CD14-positive monocyte (primary cell): ENCODE data around the gene HK3. TPM values are rescaled to one million over a fixed set of nuclear protein-coding genes. Genes with fewer than 3 reads are reported as not detected.

Source experiments
- DNase-seq, 3 donors: peaks; one replicate each; pipeline ENCODE4 v3.0.0-alpha.2; 2011 to 2022
- H2AFZ ChIP-seq: 2 replicates; pipeline ENCODE4 v1.6.0; 2012; ENCODE audit warnings: mild to moderate bottlenecking, low read depth, low read length, inconsistent platforms; ENCODE audit not compliant: insufficient read depth, poor library complexity, severe bottlenecking
- H3K27ac ChIP-seq, 2 donors: 1 replicate in 1 of 2; 2 replicates in 1 of 2; pipeline ENCODE4 v1.5.1; 2012 to 2013; ENCODE audit warnings: low read length in 2 of 2, control low read depth in 1 of 2, inconsistent platforms in 1 of 2, low read depth in 1 of 2, mild to moderate bottlenecking in 1 of 2
- H3K27me3 ChIP-seq, 2 donors: one replicate each; pipeline versions ENCODE4 v1.6.0 to v1.6.1; 2011 to 2013; ENCODE audit warnings: low read length in 2 of 2; ENCODE audit not compliant: control insufficient read depth in 2 of 2, insufficient read depth in 2 of 2
- H3K36me3 ChIP-seq, 2 donors: replicated peaks in 1 of 2; 1 replicate in 1 of 2; 2 replicates in 1 of 2; pipeline versions ENCODE4 v1.5.1 to v1.6.1; 2012 to 2013; ENCODE audit warnings: low read length in 2 of 2, control low read depth in 1 of 2, inconsistent platforms in 1 of 2, mild to moderate bottlenecking in 1 of 2; ENCODE audit not compliant: insufficient read depth in 2 of 2, control insufficient read depth in 1 of 2
- H3K4me1 ChIP-seq, 2 donors: 1 replicate in 1 of 2; 2 replicates in 1 of 2; pipeline versions ENCODE4 v1.5.1 to v1.6.1; 2012 to 2013; ENCODE audit warnings: low read length in 2 of 2, control low read depth in 1 of 2, inconsistent platforms in 1 of 2, mild to moderate bottlenecking in 1 of 2, moderate library complexity in 1 of 2; ENCODE audit not compliant: insufficient read depth in 2 of 2, control insufficient read depth in 1 of 2
- H3K4me2 ChIP-seq: replicated peaks from 2 replicates; pipeline ENCODE3; 2012; ENCODE audit warnings: low read length, moderate library complexity, mild to moderate bottlenecking; ENCODE audit not compliant: poor library complexity, severe bottlenecking; ENCODE audit errors: extremely low read depth
- H3K4me3 ChIP-seq, 3 experiments: fragments of 200-600 bp in 1 of 3; sonication (generic) in 1 of 3; replicated peaks in 1 of 3; 1 replicate in 2 of 3; 2 replicates in 1 of 3; pipeline ENCODE4 v1.5.1; 2011 to 2013; ENCODE audit warnings: low read length in 3 of 3, mild to moderate bottlenecking in 3 of 3, control low read depth in 2 of 3, low read depth in 2 of 3, inconsistent platforms in 1 of 3, moderate library complexity in 1 of 3
- H3K79me2 ChIP-seq: 2 replicates; pipeline ENCODE4 v1.6.0; 2012; ENCODE audit warnings: mild to moderate bottlenecking, control low read depth, inconsistent platforms, low read length, moderate library complexity; ENCODE audit not compliant: insufficient read depth
- H3K9ac ChIP-seq: 2 replicates; pipeline ENCODE4 v1.6.0; 2017; ENCODE audit warnings: low read length, mild to moderate bottlenecking; ENCODE audit not compliant: insufficient read depth, poor library complexity, severe bottlenecking
- H3K9me3 ChIP-seq, 2 donors: replicated peaks in 1 of 2; 1 replicate in 1 of 2; 2 replicates in 1 of 2; pipeline versions ENCODE4 v1.5.1 to v1.6.1; 2012 to 2013; ENCODE audit warnings: low read length in 2 of 2, control low read depth in 1 of 2; ENCODE audit not compliant: control insufficient read depth in 1 of 2, insufficient read depth in 1 of 2
- H4K20me1 ChIP-seq: 2 replicates; pipeline ENCODE4 v1.6.0; 2012; ENCODE audit warnings: mild to moderate bottlenecking, low read length, control low read depth, moderate library complexity; ENCODE audit not compliant: insufficient read depth
- H3K27ac Mint-ChIP-seq, 7 donors: one replicate each; pipeline ENCODE4 v1.8.0; 2020; ENCODE audit warnings: mild to moderate bottlenecking in 7 of 7, mixed read lengths in 7 of 7, moderate library complexity in 6 of 7, inconsistent platforms in 2 of 7
- H3K27me3 Mint-ChIP-seq, 3 donors: one replicate each; pipeline ENCODE4 v1.8.0; 2021 to 2022; ENCODE audit warnings: low read depth in 3 of 3, mild to moderate bottlenecking in 3 of 3, mixed read lengths in 3 of 3, moderate library complexity in 3 of 3, inconsistent platforms in 1 of 3
- H3K36me3 Mint-ChIP-seq, 2 donors: one replicate each; pipeline ENCODE4 v1.8.0; 2020; ENCODE audit warnings: mixed read lengths in 2 of 2, inconsistent platforms in 1 of 2, mild to moderate bottlenecking in 1 of 2
- H3K4me1 Mint-ChIP-seq: one replicate; pipeline ENCODE4 v1.8.0; 2020; ENCODE audit warnings: mild to moderate bottlenecking, mixed read lengths
- H3K4me3 Mint-ChIP-seq, 2 donors: one replicate each; pipeline ENCODE4 v1.8.0; 2020; ENCODE audit warnings: mild to moderate bottlenecking in 2 of 2, mixed read lengths in 2 of 2, moderate library complexity in 1 of 2
- H3K9me3 Mint-ChIP-seq, 7 donors: one replicate each; pipeline ENCODE4 v1.8.0; 2020 to 2022; ENCODE audit warnings: mixed read lengths in 7 of 7, mild to moderate bottlenecking in 6 of 7, moderate library complexity in 6 of 7, inconsistent platforms in 2 of 7
- WGBS: methylation state at CpG from one replicate; pipeline ENCODE4 v1.1.5; 2013; ENCODE audit warnings: missing lambda C conversion rate; ENCODE audit not compliant: insufficient coverage; 5-methylcytosine and 5-hydroxymethylcytosine counted together
- intact Hi-C, 2 donors: fragments of 100-400 bp; cut with micrococcal nuclease; formaldehyde crosslinking; loops; one replicate each; pipeline versions ENCODE4 v1.15.0 to v1.15.1; 2023
- polyA plus RNA-seq, 3 donors: library from polyadenylated mRNA; depleted of rRNA in 1 of 3; unstranded in 2 of 3; stranded (reverse) in 1 of 3; fragments of 300-500 nt in 2 of 3; fragments of >200 nt in 1 of 3; fragmentation: Illumina TruSeq in 2 of 3; gene quantifications; 1 replicate in 2 of 3; 2 replicates in 1 of 3; pipeline ENCODE4 v1.2.3, GENCODE V29; 2012 to 2021
- TF ChIP-seq, protein P1 (sequence below): fragments of 200-600 bp; IDR thresholded peaks from one replicate; pipeline ENCODE4 v1.8.0; 2022; ENCODE audit warnings: antibody characterized with exemption, mild to moderate bottlenecking

HK3 gene
- polyA plus RNA-seq, 3 donors: 174 to 988 (median 204) TPM

DNA sequence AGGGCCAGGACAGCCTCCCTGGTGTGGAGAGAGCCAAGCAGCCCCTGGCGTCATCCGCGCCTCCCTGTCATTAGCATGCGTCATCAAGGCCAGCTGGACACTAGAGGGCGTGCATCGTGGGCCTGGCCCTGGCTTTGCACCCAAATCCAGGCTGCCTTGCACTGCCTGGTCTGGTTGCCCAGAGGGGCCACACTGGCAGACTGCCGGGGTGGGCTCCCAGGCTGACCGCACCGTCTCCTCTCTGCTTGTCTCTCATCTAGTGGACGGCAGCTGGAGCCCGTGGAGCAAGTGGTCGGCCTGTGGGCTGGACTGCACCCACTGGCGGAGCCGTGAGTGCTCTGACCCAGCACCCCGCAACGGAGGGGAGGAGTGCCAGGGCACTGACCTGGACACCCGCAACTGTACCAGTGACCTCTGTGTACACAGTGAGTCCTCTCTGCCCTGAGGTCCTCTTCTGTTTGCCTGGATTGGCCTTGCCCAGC is 29.0 kb downstream of the HK3 start:
- Histone ChIP-seq H2AFZ (no peak overlapping the region), H3K4me1 (peaks cover 5 to 6% of the 10 kb centered on the region in 2 donors), H3K36me3 (no peaks in the 10 kb centered on the region), H3K79me2 (no peaks in the 10 kb centered on the region), H3K27ac (no peak overlapping the region), H3K27me3 (peaks cover 6 to 39% of the 10 kb centered on the region in 2 donors), H3K9me3 (peaks cover 0 to 15% of the 10 kb centered on the region in 2 donors), H3K4me3 (no peak overlapping the region), H3K9ac (no peak overlapping the region), H3K4me2 (no peak overlapping the region), H4K20me1 (peaks cover 21% of the 10 kb centered on the region)
- H3K27ac Mint-ChIP-seq: peak overlapping the region in 2 of 7 donors; percentile 55 to 65
- H3K36me3 Mint-ChIP-seq: peaks cover 0 to 6% of the 10 kb centered on the region in 2 donors
- peak overlapping the region in 1 of 2 donors; percentile 21 for H3K4me3 Mint-ChIP-seq
- WGBS: 71% methylated on average over 17 of the region's 17 CpGs
- TF ChIP-seq, protein P1, sequence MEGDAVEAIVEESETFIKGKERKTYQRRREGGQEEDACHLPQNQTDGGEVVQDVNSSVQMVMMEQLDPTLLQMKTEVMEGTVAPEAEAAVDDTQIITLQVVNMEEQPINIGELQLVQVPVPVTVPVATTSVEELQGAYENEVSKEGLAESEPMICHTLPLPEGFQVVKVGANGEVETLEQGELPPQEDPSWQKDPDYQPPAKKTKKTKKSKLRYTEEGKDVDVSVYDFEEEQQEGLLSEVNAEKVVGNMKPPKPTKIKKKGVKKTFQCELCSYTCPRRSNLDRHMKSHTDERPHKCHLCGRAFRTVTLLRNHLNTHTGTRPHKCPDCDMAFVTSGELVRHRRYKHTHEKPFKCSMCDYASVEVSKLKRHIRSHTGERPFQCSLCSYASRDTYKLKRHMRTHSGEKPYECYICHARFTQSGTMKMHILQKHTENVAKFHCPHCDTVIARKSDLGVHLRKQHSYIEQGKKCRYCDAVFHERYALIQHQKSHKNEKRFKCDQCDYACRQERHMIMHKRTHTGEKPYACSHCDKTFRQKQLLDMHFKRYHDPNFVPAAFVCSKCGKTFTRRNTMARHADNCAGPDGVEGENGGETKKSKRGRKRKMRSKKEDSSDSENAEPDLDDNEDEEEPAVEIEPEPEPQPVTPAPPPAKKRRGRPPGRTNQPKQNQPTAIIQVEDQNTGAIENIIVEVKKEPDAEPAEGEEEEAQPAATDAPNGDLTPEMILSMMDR: peak; percentile 22
- peaks cover 27 to 60% (median 33%) of the 10 kb centered on the region in 3 donors for H3K27me3 Mint-ChIP-seq
- intact Hi-C loops: no loop called here
- H3K9me3 Mint-ChIP-seq: peaks cover 10 to 27% (median 11%) of the 10 kb centered on the region in 7 donors
- peaks cover 12% of the 10 kb centered on the region for H3K4me1 Mint-ChIP-seq
- DNase-seq: peak in 2 of 3 donors; percentile 20 to 28

GRCh38 chr5:176869501-176870109 is 29.5 kb downstream of the HK3 start:
- Histone ChIP-seq H2AFZ (no peak overlapping the region), H3K4me1 (peaks cover 5 to 6% of the 10 kb centered on the region in 2 donors), H3K4me2 (no peak overlapping the region), H4K20me1 (peaks cover 16% of the 10 kb centered on the region), H3K79me2 (no peaks in the 10 kb centered on the region), H3K27ac (no peak overlapping the region), H3K27me3 (peaks cover 6 to 42% of the 10 kb centered on the region in 2 donors), H3K4me3 (no peak overlapping the region), H3K36me3 (no peaks in the 10 kb centered on the region), H3K9ac (no peak overlapping the region), H3K9me3 (peaks cover 0 to 15% of the 10 kb centered on the region in 2 donors)
- DNase-seq: no peak
- TF ChIP-seq, protein P1: no peak
- Mint-ChIP-seq H3K36me3 (peaks cover 0 to 6% of the 10 kb centered on the region in 2 donors), H3K27me3 (peaks cover 27 to 59% (median 34%) of the 10 kb centered on the region in 3 donors), H3K9me3 (peaks cover 7 to 24% (median 11%) of the 10 kb centered on the region in 7 donors), H3K27ac (no peak overlapping the region), H3K4me1 (peaks cover 10% of the 10 kb centered on the region), H3K4me3 (no peak overlapping the region)
- 89% methylated on average over 33 of the region's 38 CpGs for WGBS
- intact Hi-C loops: no loop called here
